HG03039 (cell line): ENCODE results near the gene SEL1L2.

Source experiments
- ATAC-seq: cut with Tn5 transposase; IDR thresholded peaks from one replicate; pipeline ENCODE4 v1.9.1; 2021; ENCODE audit warnings: mild to moderate bottlenecking, moderate library complexity; ENCODE audit not compliant: unreplicated experiment

Gene SEL1L2

GRCh38 chr20:13873831-13874230, 116.6 kb downstream of the SEL1L2 start:
- no peak for ATAC-seq

DNA sequence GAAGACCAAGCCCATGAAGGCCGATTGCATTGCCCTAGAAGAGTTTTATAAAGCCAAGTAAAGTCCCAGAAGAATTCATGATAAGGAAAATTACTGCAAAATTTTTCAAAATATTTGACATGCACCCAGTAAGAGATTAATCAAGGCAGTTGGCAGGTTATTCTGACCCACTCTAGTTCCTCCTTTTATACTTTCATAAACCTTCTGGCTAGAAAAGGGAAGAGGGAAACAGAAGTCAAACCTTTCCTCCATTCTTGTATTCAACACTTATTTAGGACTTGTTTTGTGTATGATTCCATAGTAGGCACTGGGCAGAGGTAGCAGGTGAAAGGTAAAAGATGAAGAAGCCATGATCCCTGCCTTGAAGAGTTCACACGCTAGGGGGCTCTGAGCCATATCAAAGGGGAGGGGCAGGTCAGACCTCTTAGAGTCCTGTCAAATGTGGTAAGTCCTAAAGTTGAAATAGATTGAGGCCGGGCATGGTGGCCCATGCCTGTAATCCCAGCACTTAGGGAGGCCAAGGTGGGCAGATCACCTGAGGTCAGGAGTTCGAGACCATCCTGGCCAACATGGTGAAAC, 120.2 kb downstream of the SEL1L2 start:
- no peak for ATAC-seq

GRCh38 chr20:13868331-13868730, 122.1 kb downstream of the SEL1L2 start:
- ATAC-seq, result no peak

DNA sequence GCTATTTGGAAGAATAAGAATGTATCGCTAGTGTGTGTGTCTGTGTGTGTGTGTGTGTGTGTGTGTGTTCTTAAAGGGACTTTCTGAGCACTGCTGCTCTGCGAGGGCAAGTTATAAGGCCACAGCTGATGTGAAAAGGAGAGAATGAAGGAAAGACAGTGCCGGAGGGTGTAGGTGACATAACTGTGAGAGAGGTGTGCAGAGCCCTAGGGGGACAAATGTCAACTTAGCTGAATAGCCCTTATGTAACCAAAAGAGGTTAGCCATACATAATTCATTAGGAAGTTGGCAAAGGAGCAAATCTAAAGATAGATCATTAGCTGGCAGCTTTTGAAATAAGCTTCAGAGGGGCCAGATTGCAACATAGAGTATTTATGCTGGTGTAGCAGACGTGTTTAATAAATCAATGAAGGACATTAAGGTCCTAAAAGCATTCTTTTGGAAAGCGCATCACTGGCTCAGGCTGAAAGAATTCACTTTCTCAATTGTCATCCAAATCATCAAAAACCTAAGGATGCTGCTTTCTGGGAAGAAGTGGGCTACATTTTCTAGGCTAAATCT, 124.5 kb downstream of the SEL1L2 start:
- ATAC-seq, result no peak

DNA sequence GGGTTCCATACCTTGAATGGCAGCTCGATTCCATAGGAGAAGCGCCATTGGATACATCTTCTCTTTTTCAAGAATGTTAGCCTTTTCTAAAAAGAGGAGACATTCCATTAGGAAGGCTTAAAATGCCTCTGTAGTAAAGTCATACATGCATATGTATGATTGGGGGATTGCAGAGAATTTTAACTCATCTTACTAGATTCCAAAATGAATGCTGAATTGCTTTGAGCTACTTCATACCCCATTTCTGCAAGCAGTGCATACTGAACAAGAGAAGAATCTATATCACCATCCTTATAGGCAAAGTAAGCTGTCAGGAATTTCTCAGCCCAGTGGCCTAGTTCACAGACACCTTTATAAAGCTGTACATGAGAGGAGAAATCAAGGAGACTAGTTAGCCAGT, 125.3 kb downstream of the SEL1L2 start:
- ATAC-seq, result no peak

DNA sequence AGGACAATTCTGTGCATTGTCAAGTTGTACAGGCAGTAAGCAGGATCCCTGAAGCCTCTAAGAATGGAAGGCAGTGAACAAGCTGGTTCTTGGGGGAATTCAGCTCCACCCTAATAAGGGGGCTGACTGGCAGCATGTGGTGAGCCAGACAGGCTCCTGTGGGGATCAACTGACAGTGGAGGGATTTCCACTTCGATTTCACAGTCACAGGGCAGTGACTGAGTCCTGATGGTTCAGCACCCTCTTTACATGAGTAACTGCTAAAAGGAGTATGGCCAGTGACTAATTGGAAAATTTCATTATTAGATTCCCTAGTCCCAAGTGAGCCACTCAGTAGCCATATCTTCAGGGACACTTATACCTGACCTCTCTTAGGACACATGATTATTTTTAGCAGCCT, 127.2 kb downstream of the SEL1L2 start:
- no peak for ATAC-seq

DNA sequence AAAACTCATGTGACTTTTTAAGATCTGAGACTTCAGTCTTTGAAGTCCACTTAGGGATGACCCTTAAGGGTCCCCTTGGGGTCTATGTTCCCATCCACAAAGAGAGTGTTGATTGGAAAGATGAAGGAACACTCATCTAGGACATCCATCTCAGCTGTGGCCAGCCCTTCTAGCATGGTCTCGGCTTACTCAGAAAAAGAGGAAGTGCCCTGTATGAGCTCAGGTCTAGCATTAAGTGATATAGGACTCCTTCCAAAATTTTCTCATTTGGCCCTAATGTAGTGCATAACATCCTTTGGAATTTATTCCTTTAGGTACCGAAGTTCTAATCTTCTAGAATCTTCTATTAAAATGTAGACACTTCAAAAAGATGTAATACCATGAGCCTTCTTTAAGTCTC, 128.2 kb downstream of the SEL1L2 start:
- no peak for ATAC-seq

GRCh38 chr20:13858871-13859270, 131.5 kb downstream of the SEL1L2 start:
- no peak for ATAC-seq

- no peak for ATAC-seq
Observed at GRCh38 chr20:13858439-13858838, 132.0 kb downstream of the SEL1L2 start.

- ATAC-seq, result no peak
Observed at GRCh38 chr20:13857961-13858360, 132.5 kb downstream of the SEL1L2 start.

- no peak for ATAC-seq
Observed at GRCh38 chr20:13857304-13857703, 133.1 kb downstream of the SEL1L2 start.

- ATAC-seq, result no peak
Observed at GRCh38 chr20:13856354-13856753, 134.1 kb downstream of the SEL1L2 start.

DNA sequence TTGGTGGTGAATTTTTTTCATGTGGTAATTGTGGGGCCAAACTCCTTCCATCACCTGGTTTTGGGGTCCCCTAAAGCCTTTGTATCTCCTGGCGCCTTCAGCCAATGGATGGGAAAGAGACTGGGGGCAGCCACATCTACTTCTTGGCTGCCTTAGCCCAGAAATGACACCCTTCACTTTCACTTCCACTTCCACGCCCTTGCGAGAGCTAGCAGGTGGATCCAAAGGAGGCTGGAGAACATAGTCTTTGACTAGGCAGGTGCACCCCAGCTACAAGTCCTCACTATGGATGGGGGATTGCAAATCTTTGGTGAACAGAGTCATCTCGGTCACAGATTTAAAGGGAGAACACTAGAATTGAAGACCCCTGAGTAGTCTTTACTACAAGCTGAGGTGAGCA, 134.8 kb downstream of the SEL1L2 start:
- ATAC-seq, result no peak

DNA sequence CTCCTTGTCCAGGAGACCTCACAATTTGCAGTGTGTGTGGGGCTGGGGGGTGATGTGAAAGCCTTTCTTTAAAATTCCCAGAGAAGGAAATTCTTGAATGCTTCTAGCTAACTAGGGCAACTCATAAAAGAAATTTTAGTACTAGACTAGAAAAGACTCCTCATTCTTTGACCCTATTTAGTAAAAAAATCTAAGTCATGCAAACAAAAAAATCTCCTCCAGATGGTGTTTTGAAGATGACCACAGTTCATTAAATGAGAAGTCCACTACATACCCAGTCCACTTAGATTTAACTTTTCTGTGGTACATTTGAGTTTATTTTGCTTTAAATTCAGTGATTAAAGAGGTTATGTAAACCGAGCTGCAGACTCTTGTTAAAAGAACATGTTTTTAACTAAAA, 138.1 kb downstream of the SEL1L2 start:
- ATAC-seq, result no peak

DNA sequence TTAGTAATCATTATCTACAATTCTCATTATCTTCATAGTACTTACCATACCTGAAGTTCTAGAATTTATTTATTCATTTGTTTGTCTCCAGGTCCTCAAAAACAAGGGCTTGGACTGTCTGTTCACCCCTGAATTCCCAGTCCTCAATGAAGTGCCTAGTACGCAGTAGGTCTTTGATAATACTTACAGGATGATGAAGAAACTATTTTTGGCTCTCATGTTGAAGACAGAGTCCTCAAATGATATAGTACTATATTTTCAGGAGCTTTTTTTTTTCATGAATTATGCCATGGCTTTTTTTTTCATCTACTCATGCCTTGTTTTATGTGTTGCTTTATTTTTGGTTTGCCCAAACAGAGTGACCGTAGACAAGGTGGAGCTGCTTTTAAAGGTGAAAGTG, 139.1 kb downstream of the SEL1L2 start:
- ATAC-seq, result no peak

- no peak for ATAC-seq
Observed at GRCh38 chr20:13844296-13844695, 146.1 kb downstream of the SEL1L2 start.

- ATAC-seq, result no peak
Observed at GRCh38 chr20:13841206-13841605, 149.2 kb downstream of the SEL1L2 start.

DNA sequence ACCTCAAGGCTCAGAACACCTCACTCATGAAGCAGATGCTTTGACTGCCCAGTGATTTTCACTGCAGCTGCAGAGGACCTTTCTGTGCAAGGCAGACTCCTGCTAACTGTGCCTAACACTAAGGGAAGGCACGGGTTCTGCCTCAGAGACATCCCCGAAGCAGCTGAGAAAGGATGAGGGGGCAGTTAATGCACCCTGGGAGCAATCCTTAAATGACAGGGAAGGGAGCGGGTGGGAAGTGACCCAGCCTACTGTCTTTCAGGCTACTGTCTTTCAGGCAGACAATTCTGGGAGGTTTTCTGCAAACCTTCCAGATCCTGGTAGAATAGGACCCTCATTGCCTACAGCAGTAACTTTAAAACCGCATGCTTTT, 150.3 kb downstream of the SEL1L2 start:
- ATAC-seq, result no peak

GRCh38 chr20:13839421-13840092, 150.9 kb downstream of the SEL1L2 start:
- no peak for ATAC-seq

- ATAC-seq, result no peak
Observed at GRCh38 chr20:13838664-13839063, 151.8 kb downstream of the SEL1L2 start.

DNA sequence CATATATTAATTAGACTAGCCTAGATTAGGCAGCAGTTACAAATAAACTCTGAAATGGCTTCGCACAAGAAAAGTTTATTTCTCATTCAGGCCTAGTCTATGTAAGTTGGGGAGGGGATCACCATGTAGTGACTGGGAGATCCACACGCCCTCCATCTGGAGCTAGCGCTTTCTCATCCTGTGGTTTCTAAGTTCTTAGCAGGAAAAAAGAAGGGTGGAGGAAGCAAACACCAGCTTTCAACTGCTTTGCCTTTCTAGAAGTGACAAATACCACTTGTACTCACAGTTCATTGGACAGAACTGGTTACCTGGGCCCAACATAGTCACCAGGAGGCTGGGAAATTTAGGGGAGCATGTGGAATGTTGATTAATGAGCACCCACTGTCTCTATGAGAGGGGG, 158.9 kb downstream of the SEL1L2 start:
- no peak for ATAC-seq

DNA sequence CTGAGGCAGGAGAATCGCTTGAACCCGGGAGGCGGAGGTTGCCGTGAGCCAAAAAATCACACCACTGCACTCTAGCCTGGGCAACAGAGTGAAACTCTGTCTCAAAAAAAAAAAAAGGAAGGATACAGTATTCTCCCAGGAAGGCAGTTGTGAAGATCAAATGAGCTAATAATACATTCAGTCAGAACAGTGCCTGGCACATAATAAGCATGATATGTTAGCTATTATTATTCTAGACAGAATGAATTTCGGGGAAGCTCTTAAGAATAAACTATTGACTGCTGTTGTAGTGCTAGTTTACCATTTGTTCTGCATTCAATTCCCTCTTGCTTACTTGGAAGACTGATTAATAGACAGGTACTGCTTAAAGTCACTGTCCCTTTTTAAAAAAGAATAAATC, 164.9 kb downstream of the SEL1L2 start:
- ATAC-seq, result no peak

DNA sequence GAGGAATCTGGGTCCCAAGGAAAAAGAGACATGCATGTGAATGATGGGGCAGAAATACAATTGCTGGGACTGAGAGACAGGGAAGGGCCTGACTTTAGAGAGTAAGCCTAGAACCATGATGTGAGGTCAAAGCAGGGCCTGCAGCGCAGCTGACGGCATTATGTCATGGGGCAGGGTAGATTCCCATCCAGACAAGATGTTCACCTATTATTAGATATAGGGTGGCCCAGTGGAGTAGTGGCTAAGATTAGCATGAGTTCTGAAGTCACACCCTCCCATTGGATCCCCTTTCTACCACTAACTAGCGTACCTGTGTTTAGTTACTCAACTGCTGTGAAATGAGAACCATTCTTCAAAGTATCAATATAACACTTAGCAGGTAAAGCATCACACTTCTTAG, 166.0 kb downstream of the SEL1L2 start:
- no peak for ATAC-seq
